Tibial nerve (tissue), 3 donors: Measurements from ENCODE around the gene GRIN3B.

ENCODE experiments used
- CTCF ChIP-seq, 5 experiments: fragments of 200-600 bp in 3 of 5; fragments of 450-650 bp in 2 of 5; sonication (generic) in 3 of 5; IDR thresholded peaks; one replicate each; pipeline ENCODE4 v1.5.1; 2016 to 2019; ENCODE audit warnings: antibody characterized with exemption in 5 of 5, mild to moderate bottlenecking in 3 of 5, moderate library complexity in 2 of 5
- POLR2A ChIP-seq, 2 donors: fragments of 450-650 bp; IDR thresholded peaks; one replicate each; pipeline ENCODE4 v1.6.1; 2017; ENCODE audit warnings: antibody characterized with exemption in 2 of 2, mild to moderate bottlenecking in 2 of 2, moderate library complexity in 2 of 2

GRCh38 chr19:1049106-1049505 is 48.9 kb downstream of the GRIN3B start:
- TF ChIP-seq CTCF (IDR thresholded peaks at IDR 0.05) = no peak
- no peak for TF ChIP-seq POLR2A (IDR thresholded peaks at IDR 0.05)
